ENCODE results near the gene RPUSD4.

RPUSD4 gene

GRCh38 chr11:126224647-126225294 is 13.3 kb upstream of the RPUSD4 start:
- H3K4me1 Mint-ChIP-seq = peaks cover 7% of the 10 kb centered on the region
- no peak overlapping the region for H3K4me3 Mint-ChIP-seq
- no peak overlapping the region for H3K27ac Mint-ChIP-seq
- DNase-seq (ENCODE audit: low spot score in 2 of 2) (no peak), ATAC-seq (no peak)
- no peaks in the 10 kb centered on the region for H3K9me3 Mint-ChIP-seq
- no peaks in the 10 kb centered on the region for H3K36me3 Mint-ChIP-seq

GRCh38 chr11:126219547-126219946 is 8.1 kb upstream of the RPUSD4 start:
- H3K4me1 Mint-ChIP-seq = peaks cover 28% of the 10 kb centered on the region
- H3K36me3 Mint-ChIP-seq = peaks cover 5% of the 10 kb centered on the region
- DNase-seq (ENCODE audit: low spot score in 2 of 2) (no peak), ATAC-seq (no peak)
- no peaks in the 10 kb centered on the region for H3K9me3 Mint-ChIP-seq
- H3K27ac Mint-ChIP-seq = no peak overlapping the region
- H3K4me3 Mint-ChIP-seq = no peak overlapping the region

- Mint-ChIP-seq H3K9me3 (no peaks in the 10 kb centered on the region), H3K36me3 (peaks cover 5% of the 10 kb centered on the region), H3K4me1 (peaks cover 39% of the 10 kb centered on the region), H3K27ac (no peak overlapping the region), H3K4me3 (no peak overlapping the region)
- DNase-seq (ENCODE audit: low spot score in 2 of 2) (no peak), ATAC-seq (no peak)
Observed at GRCh38 chr11:126217491-126217890, 6.0 kb upstream of the RPUSD4 start.

GRCh38 chr11:126216526-126217305 is 5.3 kb upstream of the RPUSD4 start:
- peak overlapping the region; percentile 29 for H3K27ac Mint-ChIP-seq

GRCh38 chr11:126214841-126215240 is 3.4 kb upstream of the RPUSD4 start:
- DNase-seq (ENCODE audit: low spot score in 2 of 2) (no peak), ATAC-seq (no peak)
- peaks cover 54% of the 10 kb centered on the region for H3K4me1 Mint-ChIP-seq
- no peak overlapping the region for H3K4me3 Mint-ChIP-seq
- no peaks in the 10 kb centered on the region for H3K9me3 Mint-ChIP-seq
- peaks cover 28% of the 10 kb centered on the region for H3K36me3 Mint-ChIP-seq
- H3K27ac Mint-ChIP-seq = no peak overlapping the region

More at GRCh38 chr11:126216526-126217305, 5.3 kb upstream of the RPUSD4 start:
- peaks cover 46% of the 10 kb centered on the region for H3K4me1 Mint-ChIP-seq
- DNase-seq (ENCODE audit: low spot score in 2 of 2) = no peak
- no peaks in the 10 kb centered on the region for H3K9me3 Mint-ChIP-seq
- H3K36me3 Mint-ChIP-seq = peaks cover 11% of the 10 kb centered on the region
- no peak overlapping the region for H3K4me3 Mint-ChIP-seq
- peak; percentile 86 for ATAC-seq

GRCh38 chr11:126214441-126214840 is 3.0 kb upstream of the RPUSD4 start:
- no peak overlapping the region for H3K4me3 Mint-ChIP-seq
- DNase-seq (ENCODE audit: low spot score in 2 of 2) (no peak), ATAC-seq (no peak)
- peaks cover 32% of the 10 kb centered on the region for H3K36me3 Mint-ChIP-seq
- H3K27ac Mint-ChIP-seq = no peak overlapping the region
- peaks cover 54% of the 10 kb centered on the region for H3K4me1 Mint-ChIP-seq
- H3K9me3 Mint-ChIP-seq = no peaks in the 10 kb centered on the region

GRCh38 chr11:126212089-126212660 is 725 bp upstream of the RPUSD4 start:
- DNase-seq (ENCODE audit: low spot score in 2 of 2) = no peak
- peak overlapping the region; percentile 97 for H3K27ac Mint-ChIP-seq
- no peak for ATAC-seq
- peaks cover 40% of the 10 kb centered on the region for H3K4me1 Mint-ChIP-seq
- peaks cover 55% of the 10 kb centered on the region for H3K36me3 Mint-ChIP-seq
- no peaks in the 10 kb centered on the region for H3K9me3 Mint-ChIP-seq
- H3K4me3 Mint-ChIP-seq = peak overlapping the region; percentile 98

- Mint-ChIP-seq H3K27ac (peak overlapping the region; percentile 97), H3K4me1 (peaks cover 33% of the 10 kb centered on the region), H3K36me3 (peaks cover 64% of the 10 kb centered on the region), H3K9me3 (no peaks in the 10 kb centered on the region), H3K4me3 (peak overlapping the region; percentile 98)
- ATAC-seq (no peak), DNase-seq (ENCODE audit: low spot score in 2 of 2) (no peak)
Observed at GRCh38 chr11:126210871-126211235, 597 bp downstream of the RPUSD4 start.

- Mint-ChIP-seq H3K4me1 (peaks cover 25% of the 10 kb centered on the region), H3K9me3 (no peaks in the 10 kb centered on the region), H3K36me3 (peaks cover 93% of the 10 kb centered on the region), H3K27ac (no peak overlapping the region), H3K4me3 (no peak overlapping the region)
- ATAC-seq (no peak), DNase-seq (ENCODE audit: low spot score in 2 of 2) (no peak)
Observed at GRCh38 chr11:126207896-126208295, 3.6 kb downstream of the RPUSD4 start.

GRCh38 chr11:126205359-126205758 is 6.1 kb downstream of the RPUSD4 start:
- Mint-ChIP-seq H3K9me3 (no peaks in the 10 kb centered on the region), H3K4me1 (peaks cover 3% of the 10 kb centered on the region), H3K36me3 (peaks cover 100% of the 10 kb centered on the region)

GRCh38 chr11:126202646-126203359 is 8.6 kb downstream of the RPUSD4 start:
- Mint-ChIP-seq H3K4me1 (no peaks in the 10 kb centered on the region), H3K4me3 (no peak overlapping the region), H3K27ac (no peak overlapping the region), H3K36me3 (peaks cover 100% of the 10 kb centered on the region), H3K9me3 (no peaks in the 10 kb centered on the region)
- ATAC-seq (no peak), DNase-seq (ENCODE audit: low spot score in 2 of 2) (no peak)

More at GRCh38 chr11:126205359-126205758, 6.1 kb downstream of the RPUSD4 start:
- no peak for DNase-seq (ENCODE audit: low spot score in 2 of 2)
- no peak for ATAC-seq
- Mint-ChIP-seq H3K4me3 (no peak overlapping the region), H3K27ac (no peak overlapping the region)

GRCh38 chr11:126198648-126199047 is 12.8 kb downstream of the RPUSD4 start:
- Mint-ChIP-seq H3K9me3 (no peaks in the 10 kb centered on the region), H3K36me3 (peaks cover 92% of the 10 kb centered on the region), H3K4me3 (no peak overlapping the region), H3K27ac (no peak overlapping the region), H3K4me1 (no peaks in the 10 kb centered on the region)
- DNase-seq (ENCODE audit: low spot score in 2 of 2) (no peak), ATAC-seq (no peak)

- ATAC-seq = no peak
- peaks cover 89% of the 10 kb centered on the region for H3K36me3 Mint-ChIP-seq
- no peak for DNase-seq (ENCODE audit: low spot score in 2 of 2)
- no peaks in the 10 kb centered on the region for H3K4me1 Mint-ChIP-seq
- no peaks in the 10 kb centered on the region for H3K9me3 Mint-ChIP-seq
- H3K27ac Mint-ChIP-seq = peak overlapping the region; percentile 24
- H3K4me3 Mint-ChIP-seq = no peak overlapping the region
Observed at GRCh38 chr11:126197277-126197939, 14.0 kb downstream of the RPUSD4 start.

- ATAC-seq = no peak
- Mint-ChIP-seq H3K9me3 (no peaks in the 10 kb centered on the region), H3K36me3 (peaks cover 71% of the 10 kb centered on the region), H3K4me3 (no peak overlapping the region), H3K27ac (no peak overlapping the region), H3K4me1 (no peaks in the 10 kb centered on the region)
- DNase-seq (ENCODE audit: low spot score in 2 of 2) = no peak
Observed at GRCh38 chr11:126195119-126195518, 16.3 kb downstream of the RPUSD4 start.

- ATAC-seq = no peak
Observed at GRCh38 chr11:126194121-126194543, 17.3 kb downstream of the RPUSD4 start.

More at GRCh38 chr11:126194121-126194543, 17.3 kb downstream of the RPUSD4 start:
- H3K36me3 Mint-ChIP-seq = peaks cover 61% of the 10 kb centered on the region
- H3K4me1 Mint-ChIP-seq = no peaks in the 10 kb centered on the region
- no peak overlapping the region for H3K27ac Mint-ChIP-seq
- H3K4me3 Mint-ChIP-seq = no peak overlapping the region
- H3K9me3 Mint-ChIP-seq = no peaks in the 10 kb centered on the region
- peak in 1 of 2 donors; percentile 56 for DNase-seq (ENCODE audit: low spot score in 2 of 2)
